Jurkat, Clone E6-1 (cell line): ENCODE measurements around the gene KIFC3.
"Not testable (repeated sequence)": the region's sequence is repeated elsewhere in the genome, so short reads cannot be mapped to it uniquely, and the experiment has no call there.

Source experiments
- DNase-seq: peaks from one replicate; pipeline ENCODE4 v3.0.0-alpha.2; 2011; ENCODE audit warnings: low read depth, low spot score
- H3K4me3 ChIP-seq: 2 replicates; pipeline ENCODE4 v1.5.1; 2011; ENCODE audit warnings: mild to moderate bottlenecking, low read length, control low read depth, moderate library complexity

Gene KIFC3

GRCh38 chr16:57808589-57809228, 6.4 kb upstream of the KIFC3 start:
- DNase-seq: no peak
- H3K4me3 ChIP-seq: no peak overlapping the region

GRCh38 chr16:57807968-57808528, 5.8 kb upstream of the KIFC3 start:
- no peak for DNase-seq

GRCh38 chr16:57807252-57807967, 5.1 kb upstream of the KIFC3 start:
- DNase-seq: no peak
- no peak overlapping the region for H3K4me3 ChIP-seq

More at GRCh38 chr16:57807968-57808528, 5.8 kb upstream of the KIFC3 start:
- H3K4me3 ChIP-seq: no peak overlapping the region

GRCh38 chr16:57805176-57805575, 2.9 kb upstream of the KIFC3 start:
- no peak overlapping the region for H3K4me3 ChIP-seq
- DNase-seq: no peak

- H3K4me3 ChIP-seq: no peak overlapping the region
- DNase-seq: no peak
Observed at GRCh38 chr16:57804111-57804837, 2.0 kb upstream of the KIFC3 start.

GRCh38 chr16:57803134-57803990, 1.1 kb upstream of the KIFC3 start:
- H3K4me3 ChIP-seq: no peak overlapping the region
- no peak for DNase-seq

- H3K4me3 ChIP-seq: no peak overlapping the region
- DNase-seq: no peak
Observed at GRCh38 chr16:57801809-57802340, 416 bp downstream of the KIFC3 start.

- DNase-seq: no peak
Observed at GRCh38 chr16:57801098-57801808, 1.0 kb downstream of the KIFC3 start.

GRCh38 chr16:57800200-57801097, 1.8 kb downstream of the KIFC3 start:
- DNase-seq: no peak
- no peak overlapping the region for H3K4me3 ChIP-seq

More at GRCh38 chr16:57801098-57801808, 1.0 kb downstream of the KIFC3 start:
- H3K4me3 ChIP-seq: no peak overlapping the region

- peak; percentile 46 for DNase-seq
- no peak overlapping the region for H3K4me3 ChIP-seq
Observed at GRCh38 chr16:57799600-57800199, 2.6 kb downstream of the KIFC3 start.

- H3K4me3 ChIP-seq: no peak overlapping the region
- DNase-seq: no peak
Observed at GRCh38 chr16:57798953-57799599, 3.2 kb downstream of the KIFC3 start.

GRCh38 chr16:57798267-57798810, 4.0 kb downstream of the KIFC3 start:
- H3K4me3 ChIP-seq: no peak overlapping the region
- DNase-seq: no peak

- DNase-seq: no peak
- no peak overlapping the region for H3K4me3 ChIP-seq
Observed at GRCh38 chr16:57797526-57798266, 4.6 kb downstream of the KIFC3 start.

- no peak overlapping the region for H3K4me3 ChIP-seq
- no peak for DNase-seq
Observed at GRCh38 chr16:57797216-57797525, 5.1 kb downstream of the KIFC3 start.

GRCh38 chr16:57796014-57796413, 6.3 kb downstream of the KIFC3 start:
- not testable (repeated sequence) for DNase-seq, H3K4me3 ChIP-seq
